ENCODE data around the gene SULF2. TPM values are rescaled to one million over a fixed set of nuclear protein-coding genes. Genes with fewer than 3 reads are reported as not detected.

The SULF2 gene
- total RNA-seq, 2 experiments from 2014 or later: 0.96 to 1.3 TPM

- Mint-ChIP-seq H3K36me3 (ENCODE audit: low read depth) (no peaks in the 10 kb centered on the region), H3K4me3 (no peak overlapping the region), H3K27me3 (ENCODE audit: low read depth) (no peaks in the 10 kb centered on the region), H3K4me1 (ENCODE audit: low read depth) (no peaks in the 10 kb centered on the region), H3K27ac (no peak overlapping the region), H3K9me3 (no peaks in the 10 kb centered on the region)
- no peak for DNase-seq
- intact Hi-C loops (cut with micrococcal nuclease): loop anchor here (5.0 kb wide), 1 partner anchor 52 kb away; no protein-coding TSS in a partner anchor
- CTCF ChIA-PET: interaction anchor here (1.2 kb wide), 1 partner anchor 11 kb away, joined by 5 read pairs; no protein-coding TSS in a partner anchor
These were observed 109.8 kb downstream of the SULF2 start for GRCh38 chr20:47675190-47676142.

GRCh38 chr20:47674686-47675085 lies 110.6 kb downstream of the SULF2 start:
- DNase-seq: no peak
- Mint-ChIP-seq H3K27ac (no peak overlapping the region), H3K4me3 (no peak overlapping the region), H3K27me3 (ENCODE audit: low read depth) (no peaks in the 10 kb centered on the region), H3K9me3 (no peaks in the 10 kb centered on the region), H3K36me3 (ENCODE audit: low read depth) (no peaks in the 10 kb centered on the region), H3K4me1 (ENCODE audit: low read depth) (no peaks in the 10 kb centered on the region)
- CTCF ChIA-PET: interaction anchor here (1.2 kb wide), 1 partner anchor 11 kb away, joined by 5 read pairs; no protein-coding TSS in a partner anchor
- intact Hi-C loops (cut with micrococcal nuclease): loop anchor here (5.0 kb wide), 1 partner anchor 53 kb away; no protein-coding TSS in a partner anchor

- Mint-ChIP-seq H3K36me3 (ENCODE audit: low read depth) (no peaks in the 10 kb centered on the region), H3K4me3 (no peak overlapping the region), H3K27me3 (ENCODE audit: low read depth) (no peaks in the 10 kb centered on the region), H3K9me3 (no peaks in the 10 kb centered on the region), H3K27ac (no peak overlapping the region), H3K4me1 (ENCODE audit: low read depth) (no peaks in the 10 kb centered on the region)
- no peak for DNase-seq
- intact Hi-C loops (cut with micrococcal nuclease): no loop called here
- CTCF ChIA-PET: interaction anchor here (1.2 kb wide), 1 partner anchor 10 kb away, joined by 5 read pairs; no protein-coding TSS in a partner anchor
These were observed 111.1 kb downstream of the SULF2 start for GRCh38 chr20:47674145-47674544.

- Mint-ChIP-seq H3K4me3 (no peak overlapping the region), H3K9me3 (no peaks in the 10 kb centered on the region), H3K4me1 (ENCODE audit: low read depth) (no peaks in the 10 kb centered on the region), H3K36me3 (ENCODE audit: low read depth) (no peaks in the 10 kb centered on the region), H3K27ac (no peak overlapping the region), H3K27me3 (ENCODE audit: low read depth) (no peaks in the 10 kb centered on the region)
- DNase-seq: no peak
- CTCF ChIA-PET: no interaction called here
- intact Hi-C loops (cut with micrococcal nuclease): no loop called here
These were observed 111.7 kb downstream of the SULF2 start for GRCh38 chr20:47673671-47673955.

- H3K27me3 Mint-ChIP-seq (ENCODE audit: low read depth): no peaks in the 10 kb centered on the region
- no peaks in the 10 kb centered on the region for H3K36me3 Mint-ChIP-seq (ENCODE audit: low read depth)
- H3K27ac Mint-ChIP-seq: no peak overlapping the region
- intact Hi-C loops (cut with micrococcal nuclease): no loop called here
- no peaks in the 10 kb centered on the region for H3K4me1 Mint-ChIP-seq (ENCODE audit: low read depth)
- no peak for DNase-seq
- CTCF ChIA-PET: no interaction called here
- no peak overlapping the region for H3K4me3 Mint-ChIP-seq
- no peaks in the 10 kb centered on the region for H3K9me3 Mint-ChIP-seq
These were observed 112.2 kb downstream of the SULF2 start for GRCh38 chr20:47672886-47673670.

GRCh38 chr20:47672166-47672565 lies 113.1 kb downstream of the SULF2 start:
- CTCF ChIA-PET: interaction anchor here (1.7 kb wide), 1 partner anchor 948 kb away, joined by 4 read pairs; no protein-coding TSS in a partner anchor
- intact Hi-C loops (cut with micrococcal nuclease): no loop called here
- DNase-seq: no peak
- no peak overlapping the region for H3K4me3 Mint-ChIP-seq
- no peaks in the 10 kb centered on the region for H3K36me3 Mint-ChIP-seq (ENCODE audit: low read depth)
- no peaks in the 10 kb centered on the region for H3K27me3 Mint-ChIP-seq (ENCODE audit: low read depth)
- H3K9me3 Mint-ChIP-seq: no peaks in the 10 kb centered on the region
- H3K4me1 Mint-ChIP-seq (ENCODE audit: low read depth): no peaks in the 10 kb centered on the region
- H3K27ac Mint-ChIP-seq: no peak overlapping the region

GRCh38 chr20:47670913-47671312 lies 114.4 kb downstream of the SULF2 start:
- Mint-ChIP-seq H3K4me1 (ENCODE audit: low read depth) (no peaks in the 10 kb centered on the region), H3K27ac (no peak overlapping the region), H3K36me3 (ENCODE audit: low read depth) (no peaks in the 10 kb centered on the region), H3K4me3 (no peak overlapping the region), H3K9me3 (no peaks in the 10 kb centered on the region), H3K27me3 (ENCODE audit: low read depth) (no peaks in the 10 kb centered on the region)
- CTCF ChIA-PET: interaction anchor here (0.6 to 1.7 kb wide), 2 partner anchors 724 to 950 kb away, joined by 4 read pairs; no protein-coding TSS in a partner anchor
- intact Hi-C loops (cut with micrococcal nuclease): no loop called here
- DNase-seq: no peak

- no peak overlapping the region for H3K27ac Mint-ChIP-seq
These were observed 115.1 kb downstream of the SULF2 start for GRCh38 chr20:47669927-47670890.

GRCh38 chr20:47669489-47669888 lies 115.8 kb downstream of the SULF2 start:
- Mint-ChIP-seq H3K4me1 (ENCODE audit: low read depth) (no peaks in the 10 kb centered on the region), H3K9me3 (no peaks in the 10 kb centered on the region), H3K27me3 (ENCODE audit: low read depth) (no peaks in the 10 kb centered on the region), H3K4me3 (no peak overlapping the region), H3K36me3 (ENCODE audit: low read depth) (no peaks in the 10 kb centered on the region), H3K27ac (no peak overlapping the region)
- no peak for DNase-seq
- CTCF ChIA-PET: interaction anchor here (0.6 to 1.1 kb wide), 2 partner anchors 8 to 951 kb away, joined by 3 to 4 read pairs; no protein-coding TSS in a partner anchor
- intact Hi-C loops (cut with micrococcal nuclease): no loop called here

More at GRCh38 chr20:47669927-47670890, 115.1 kb downstream of the SULF2 start:
- CTCF ChIA-PET: interaction anchor here (0.6 to 1.7 kb wide), 3 partner anchors 8 to 950 kb away, joined by 3 to 4 read pairs (median 4); no protein-coding TSS in a partner anchor
- H3K4me3 Mint-ChIP-seq: no peak overlapping the region
- intact Hi-C loops (cut with micrococcal nuclease): no loop called here
- H3K27me3 Mint-ChIP-seq (ENCODE audit: low read depth): no peaks in the 10 kb centered on the region
- H3K9me3 Mint-ChIP-seq: no peaks in the 10 kb centered on the region
- no peaks in the 10 kb centered on the region for H3K36me3 Mint-ChIP-seq (ENCODE audit: low read depth)
- no peak for DNase-seq
- H3K4me1 Mint-ChIP-seq (ENCODE audit: low read depth): no peaks in the 10 kb centered on the region

- CTCF ChIA-PET: interaction anchor here (1.1 to 1.5 kb wide), 2 partner anchors 9 to 56 kb away, joined by 3 to 4 read pairs; no protein-coding TSS in a partner anchor
- Mint-ChIP-seq H3K4me1 (ENCODE audit: low read depth) (no peaks in the 10 kb centered on the region), H3K9me3 (no peaks in the 10 kb centered on the region), H3K36me3 (ENCODE audit: low read depth) (no peaks in the 10 kb centered on the region), H3K27ac (no peak overlapping the region), H3K27me3 (ENCODE audit: low read depth) (no peaks in the 10 kb centered on the region), H3K4me3 (no peak overlapping the region)
- intact Hi-C loops (cut with micrococcal nuclease): no loop called here
- DNase-seq: no peak
These were observed 116.2 kb downstream of the SULF2 start for GRCh38 chr20:47669152-47669425.

GRCh38 chr20:47668313-47669151 lies 116.7 kb downstream of the SULF2 start:
- no peaks in the 10 kb centered on the region for H3K4me1 Mint-ChIP-seq (ENCODE audit: low read depth)
- CTCF ChIA-PET: interaction anchor here (0.6 to 1.5 kb wide), 4 partner anchors 9 to 271 kb away, joined by 3 to 4 read pairs (median 4); no protein-coding TSS in a partner anchor
- H3K36me3 Mint-ChIP-seq (ENCODE audit: low read depth): no peaks in the 10 kb centered on the region
- H3K27ac Mint-ChIP-seq: no peak overlapping the region
- intact Hi-C loops (cut with micrococcal nuclease): no loop called here
- DNase-seq: no peak
- H3K4me3 Mint-ChIP-seq: no peak overlapping the region
- no peaks in the 10 kb centered on the region for H3K27me3 Mint-ChIP-seq (ENCODE audit: low read depth)
- H3K9me3 Mint-ChIP-seq: no peaks in the 10 kb centered on the region

Data from activated naive CD4-positive, alpha-beta T cell treated with anti-CD3 and anti-CD28 coated beads for 36 hours (primary cell).